Measurements from ENCODE around the gene ZNF185.

Gene ZNF185

DNA sequence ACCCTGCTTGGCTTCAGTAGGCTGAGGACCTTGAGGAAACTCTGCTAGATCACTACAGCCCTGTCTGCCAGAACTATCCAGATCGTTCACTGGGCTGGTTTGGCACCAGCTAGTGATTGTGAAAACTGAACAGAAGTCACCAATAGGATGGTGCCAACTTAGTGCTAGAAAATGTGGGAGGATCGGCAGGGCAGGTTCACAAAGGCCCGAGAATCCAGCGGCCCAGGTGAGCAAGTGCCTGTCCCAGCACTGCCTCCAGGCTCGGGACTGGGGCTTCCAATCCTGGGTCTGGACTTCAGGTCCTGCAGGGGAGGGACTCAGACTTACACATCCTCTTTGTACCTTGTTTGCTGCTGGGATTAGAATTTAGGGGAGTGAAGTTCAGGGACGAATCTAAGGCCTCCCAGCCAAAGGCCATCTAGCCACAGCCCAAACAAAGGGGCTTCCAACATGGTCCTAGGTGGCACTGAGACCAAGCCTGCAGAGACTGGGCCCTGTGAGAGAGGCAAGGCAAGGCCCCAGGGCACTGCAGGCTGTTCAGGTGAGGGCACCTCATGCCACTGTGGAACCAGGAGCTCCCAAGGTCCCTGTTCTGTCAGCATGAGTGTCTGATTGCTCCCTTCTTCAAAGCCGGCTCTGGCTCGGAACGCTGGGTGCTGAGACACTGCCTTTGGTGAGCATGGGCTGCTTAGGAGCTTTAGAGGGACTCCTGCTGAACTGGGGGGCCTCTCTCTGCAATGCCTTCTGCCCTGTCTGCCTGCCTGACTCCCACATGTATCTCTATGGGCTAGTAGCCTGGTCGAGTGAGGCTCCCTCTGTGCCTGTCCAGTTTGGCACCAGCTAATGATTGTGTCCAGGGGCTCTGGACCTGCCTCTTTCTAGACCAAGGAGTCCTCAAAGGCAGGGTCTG lies 20.7 kb upstream of the ZNF185 start:
- H3K36me3 ChIP-seq (replicated peaks) = no peaks in the 10 kb centered on the region

DNA sequence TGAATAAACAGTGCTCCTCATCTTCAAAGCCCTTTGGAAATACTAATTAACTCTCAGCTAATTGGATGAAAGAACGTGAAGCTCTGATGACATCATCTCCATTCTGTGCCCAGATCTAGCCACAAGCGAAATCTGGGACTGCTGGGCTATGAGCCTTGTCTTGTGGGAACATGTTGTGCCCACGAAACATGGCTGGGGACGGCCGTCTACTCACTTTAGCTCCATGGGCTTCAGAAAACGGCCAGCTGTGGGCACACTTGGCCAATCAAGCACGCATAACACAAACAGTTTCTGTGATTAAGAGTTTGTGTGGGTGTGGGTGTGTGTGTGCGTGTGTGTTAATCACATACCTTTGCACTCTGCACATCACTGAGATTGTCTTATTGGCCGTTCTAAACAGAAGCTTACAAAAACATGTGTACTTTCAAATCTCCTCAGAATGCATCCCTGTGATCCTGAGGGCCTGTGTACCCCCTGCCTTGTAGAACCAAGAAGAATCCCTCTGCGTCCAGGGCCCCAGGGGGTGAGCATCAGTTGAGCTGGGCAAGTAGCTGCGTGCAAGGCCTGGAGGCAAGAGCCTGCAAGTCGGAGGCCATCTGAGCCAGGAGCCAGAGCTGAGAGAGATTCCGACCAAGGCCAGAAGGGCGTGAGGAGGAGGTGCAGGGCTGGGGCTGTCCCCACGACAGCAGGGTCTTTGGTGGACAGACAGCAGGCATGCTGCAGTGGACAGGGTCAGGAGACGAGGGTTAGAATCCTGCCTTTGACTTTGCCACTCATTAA lies 18.7 kb upstream of the ZNF185 start:
- Histone ChIP-seq H3K36me3 (replicated peaks) (no peaks in the 10 kb centered on the region), H3K27ac (no peak overlapping the region), H3K4me3 (ENCODE audit: low read depth, low read length) (no peak overlapping the region), H3K27me3 (replicated peaks) (no peaks in the 10 kb centered on the region)
- no peak for DNase-seq
- TF ChIP-seq, protein P1, sequence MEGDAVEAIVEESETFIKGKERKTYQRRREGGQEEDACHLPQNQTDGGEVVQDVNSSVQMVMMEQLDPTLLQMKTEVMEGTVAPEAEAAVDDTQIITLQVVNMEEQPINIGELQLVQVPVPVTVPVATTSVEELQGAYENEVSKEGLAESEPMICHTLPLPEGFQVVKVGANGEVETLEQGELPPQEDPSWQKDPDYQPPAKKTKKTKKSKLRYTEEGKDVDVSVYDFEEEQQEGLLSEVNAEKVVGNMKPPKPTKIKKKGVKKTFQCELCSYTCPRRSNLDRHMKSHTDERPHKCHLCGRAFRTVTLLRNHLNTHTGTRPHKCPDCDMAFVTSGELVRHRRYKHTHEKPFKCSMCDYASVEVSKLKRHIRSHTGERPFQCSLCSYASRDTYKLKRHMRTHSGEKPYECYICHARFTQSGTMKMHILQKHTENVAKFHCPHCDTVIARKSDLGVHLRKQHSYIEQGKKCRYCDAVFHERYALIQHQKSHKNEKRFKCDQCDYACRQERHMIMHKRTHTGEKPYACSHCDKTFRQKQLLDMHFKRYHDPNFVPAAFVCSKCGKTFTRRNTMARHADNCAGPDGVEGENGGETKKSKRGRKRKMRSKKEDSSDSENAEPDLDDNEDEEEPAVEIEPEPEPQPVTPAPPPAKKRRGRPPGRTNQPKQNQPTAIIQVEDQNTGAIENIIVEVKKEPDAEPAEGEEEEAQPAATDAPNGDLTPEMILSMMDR (IDR thresholded peaks at IDR 0.05; ENCODE audit: low read depth, low read length, missing control alignments) = no peak
- in situ Hi-C loops (cut with HindIII; ENCODE audit: low pct_ligation_motif_present, low sequenced_read_pairs) = no loop called here

More for the DNA sequence above, 20.7 kb upstream of the ZNF185 start:
- H3K27ac ChIP-seq = no peak overlapping the region
- no peak overlapping the region for H3K4me3 ChIP-seq (ENCODE audit: low read depth, low read length)
- DNase-seq = no peak
- H3K27me3 ChIP-seq (replicated peaks) = no peaks in the 10 kb centered on the region
- in situ Hi-C loops (cut with HindIII; ENCODE audit: low pct_ligation_motif_present, low sequenced_read_pairs) = no loop called here
- TF ChIP-seq, protein P1 (IDR thresholded peaks at IDR 0.05; ENCODE audit: low read depth, low read length, missing control alignments) = no peak

DNA sequence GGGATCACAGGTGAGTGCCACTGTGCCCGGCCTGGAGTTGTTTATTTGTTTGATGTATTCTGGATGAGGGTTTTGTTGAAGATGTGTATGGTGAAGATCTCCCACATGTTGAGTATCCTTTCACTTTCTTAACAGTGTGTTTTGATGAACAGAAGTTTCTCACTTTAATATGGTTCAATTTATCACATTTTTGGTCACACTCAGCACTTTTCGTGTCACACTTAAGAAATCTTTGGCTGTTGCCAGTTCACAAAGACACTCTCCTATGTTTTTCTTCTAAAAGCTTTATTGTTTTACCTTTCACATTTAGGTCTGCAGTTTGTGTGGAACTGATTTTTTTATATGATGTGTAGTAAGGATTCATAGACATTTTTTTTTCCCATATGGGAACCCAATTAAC lies 16.6 kb upstream of the ZNF185 start:
- no peak for DNase-seq
- no peaks in the 10 kb centered on the region for H3K36me3 ChIP-seq (replicated peaks)
- no peak overlapping the region for H3K27ac ChIP-seq
- no peaks in the 10 kb centered on the region for H3K27me3 ChIP-seq (replicated peaks)
- H3K4me3 ChIP-seq (ENCODE audit: low read depth, low read length) = no peak overlapping the region
- TF ChIP-seq, protein P1 (IDR thresholded peaks at IDR 0.05; ENCODE audit: low read depth, low read length, missing control alignments) = no peak
- in situ Hi-C loops (cut with HindIII; ENCODE audit: low pct_ligation_motif_present, low sequenced_read_pairs) = no loop called here

DNA sequence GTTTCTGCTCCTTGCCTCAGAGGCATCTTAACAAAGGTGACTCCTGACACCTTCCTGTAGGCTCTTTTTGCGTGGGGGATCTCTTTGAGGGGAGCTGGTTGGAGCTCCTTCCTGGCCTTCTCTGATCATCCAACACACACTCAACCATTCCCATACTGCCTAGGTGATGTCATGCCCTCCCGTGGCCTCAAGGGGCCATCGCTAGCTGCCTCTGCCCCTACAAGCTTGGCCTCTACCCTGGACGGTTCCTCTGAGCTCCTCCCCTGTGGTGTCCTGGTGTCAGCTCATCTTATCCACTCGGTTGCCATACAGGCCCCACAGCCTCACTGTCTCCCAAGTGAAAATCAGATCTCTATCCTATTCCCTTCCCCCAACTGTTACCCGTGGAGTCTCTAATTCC lies 13.7 kb upstream of the ZNF185 start:
- in situ Hi-C loops (cut with HindIII; ENCODE audit: low pct_ligation_motif_present, low sequenced_read_pairs) = no loop called here
- Histone ChIP-seq H3K27me3 (replicated peaks) (no peaks in the 10 kb centered on the region), H3K27ac (no peak overlapping the region), H3K36me3 (replicated peaks) (no peaks in the 10 kb centered on the region), H3K4me3 (ENCODE audit: low read depth, low read length) (no peak overlapping the region)
- TF ChIP-seq, protein P1 (IDR thresholded peaks at IDR 0.05; ENCODE audit: low read depth, low read length, missing control alignments) = no peak
- no peak for DNase-seq

DNA sequence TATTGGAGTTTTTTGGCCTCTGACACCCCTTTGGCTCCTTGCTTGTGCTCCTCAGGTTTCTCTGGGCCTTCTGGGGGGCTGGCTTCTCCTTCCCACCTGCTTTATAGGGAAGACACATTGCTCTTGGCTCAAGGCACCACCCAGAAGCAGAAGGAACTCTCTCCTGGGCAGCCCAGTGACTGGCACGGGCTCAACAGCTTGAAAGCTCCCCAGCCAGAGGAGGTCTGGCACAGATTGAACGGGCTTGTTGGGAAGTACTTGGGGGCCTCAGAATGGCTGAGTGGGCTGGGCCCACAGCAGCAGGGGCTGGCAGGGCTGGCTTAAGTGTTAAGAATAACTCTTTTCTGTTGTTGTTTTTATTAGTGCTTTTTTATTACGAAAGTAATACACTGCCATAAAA lies 11.2 kb upstream of the ZNF185 start:
- no peak for DNase-seq
- Histone ChIP-seq H3K4me3 (ENCODE audit: low read depth, low read length) (no peak overlapping the region), H3K27ac (no peak overlapping the region), H3K36me3 (replicated peaks) (no peaks in the 10 kb centered on the region), H3K27me3 (replicated peaks) (no peaks in the 10 kb centered on the region)
- in situ Hi-C loops (cut with HindIII; ENCODE audit: low pct_ligation_motif_present, low sequenced_read_pairs) = no loop called here
- TF ChIP-seq, protein P1 (IDR thresholded peaks at IDR 0.05; ENCODE audit: low read depth, low read length, missing control alignments) = no peak

Measured in brain microvascular endothelial cell (primary cell).